Stomach (tissue), 9 donors: ENCODE data around the gene MPC1. TPM values are rescaled to one million over a fixed set of nuclear protein-coding genes. Genes with fewer than 3 reads are reported as not detected.

ENCODE experiments used
- DNase-seq, 2 donors: peaks; one replicate each; pipeline versions ENCODE4 v3.0.0 to v3.0.0-alpha.2; 2013 to 2019
- H3K27ac ChIP-seq, 5 donors: fragments of 200-600 bp in 4 of 5; sonication (generic) in 4 of 5; one replicate each; pipeline ENCODE4 v1.5.1; 2013 to 2019; ENCODE audit warnings: mild to moderate bottlenecking in 1 of 5, moderate library complexity in 1 of 5
- H3K27me3 ChIP-seq, 3 donors: fragments of 200-600 bp; sonication (generic); one replicate each; pipeline ENCODE4 v1.5.1; 2017 to 2019; ENCODE audit warnings: mixed run types in 1 of 3
- H3K36me3 ChIP-seq, 4 donors: fragments of 200-600 bp; sonication (generic); 1 replicate in 3 of 4; 2 replicates in 1 of 4; pipeline ENCODE4 v1.5.1; 2016 to 2019
- H3K4me1 ChIP-seq, 4 donors: fragments of 200-600 bp; sonication (generic); one replicate each; pipeline ENCODE4 v1.5.1; 2016 to 2019
- H3K4me3 ChIP-seq, 4 donors: fragments of 200-600 bp; sonication (generic) in 3 of 4; one replicate each; pipeline ENCODE4 v1.5.1; 2016 to 2019; ENCODE audit warnings: mild to moderate bottlenecking in 1 of 4
- H3K9me3 ChIP-seq, 4 donors: fragments of 200-600 bp; sonication (generic); one replicate each; pipeline ENCODE4 v1.5.1; 2016 to 2019
- CTCF ChIP-seq, 7 experiments: fragments of 450-650 bp in 4 of 7; fragments of 200-600 bp in 3 of 7; sonication (generic) in 3 of 7; IDR thresholded peaks; one replicate each; pipeline ENCODE4 v1.5.1; 2016 to 2019; ENCODE audit warnings: antibody characterized with exemption in 7 of 7, control low read depth in 2 of 7, mild to moderate bottlenecking in 1 of 7
- EP300 ChIP-seq: sonication (generic); formaldehyde crosslinking; IDR thresholded peaks from one replicate; pipeline ENCODE4 v1.6.1; 2017; ENCODE audit warnings: antibody characterized with exemption
- POLR2A ChIP-seq, 4 donors: fragments of 450-650 bp; IDR thresholded peaks; one replicate each; pipeline ENCODE4 v1.6.1; 2016; ENCODE audit warnings: antibody characterized with exemption in 4 of 4, control low read depth in 2 of 4, mild to moderate bottlenecking in 1 of 4, moderate library complexity in 1 of 4
- POLR2AphosphoS5 ChIP-seq, 3 donors: sonication (generic); formaldehyde crosslinking; IDR thresholded peaks; one replicate each; pipeline ENCODE4 v1.6.1; 2016; ENCODE audit warnings: antibody characterized with exemption in 3 of 3
- WGBS, 5 donors: extraction: QIAGEN DNeasy Blood & Tissue Kit in 3 of 5; methylation state at CpG; one replicate each; pipeline versions ENCODE4 v1.1.5 to v1.1.7; 2013 to 2018; 5-methylcytosine and 5-hydroxymethylcytosine counted together
- intact Hi-C: fragments of 100-400 bp; cut with DNase I; formaldehyde crosslinking; loops from one replicate; pipeline ENCODE4 v1.15.1; 2023; ENCODE audit warnings: low total_unique reads
- polyA plus RNA-seq, 3 donors: library from polyadenylated mRNA; stranded (reverse); fragments of 200-250 nt; gene quantifications; one replicate each; pipeline ENCODE4 v1.2.3, GENCODE V29; 2013
- total RNA-seq, 5 donors: library from RNA; depleted of rRNA; stranded (reverse); fragments of >200 nt; gene quantifications; one replicate each; pipeline versions ENCODE4 v1.1.0 to v1.2.3, GENCODE V29; 2014 to 2016
- donor health status: healthy with polysubstance abuse.
- donor health status: Bipolar disorder and iron deficiency.
- donor health status: healthy.

MPC1 gene
- total and polyA plus RNA-seq, 8 donors, result 48.4 to 188 (median 92.0) TPM

- intact Hi-C loops, result no loop called here
Measured at GRCh38 chr6:166315436-166315835, 67.3 kb downstream of the MPC1 start.

More at GRCh38 chr6:166315436-166315835, 67.3 kb downstream of the MPC1 start:
- peaks cover 0 to 21% (median 17%) of the 10 kb centered on the region in 4 donors for H3K36me3 ChIP-seq
- no peak for TF ChIP-seq CTCF (IDR thresholded peaks at IDR 0.05)
- no peak for TF ChIP-seq EP300
- no peak for TF ChIP-seq POLR2AphosphoS5 (IDR thresholded peaks at IDR 0.05)
- no peak for TF ChIP-seq POLR2A (IDR thresholded peaks at IDR 0.05)
- 55 to 66% (median 61%) methylated on average over 11 of the region's 11 CpGs for WGBS, 5 donors
- no peaks in the 10 kb centered on the region for H3K9me3 ChIP-seq
- H3K27ac ChIP-seq, result no peak overlapping the region
- no peak for DNase-seq
- H3K27me3 ChIP-seq, result peaks cover 0 to 1% (median 0%) of the 10 kb centered on the region in 3 donors
- no peak overlapping the region for H3K4me3 ChIP-seq
- H3K4me1 ChIP-seq, result peaks cover 0 to 7% (median 0%) of the 10 kb centered on the region in 4 donors

Other genes starting within 250 kb of the MPC1 start
- not detected for gene TBXT, start 215.1 kb downstream of the MPC1 start, total RNA-seq
- gene TBXT, start 215.1 kb downstream of the MPC1 start, polyA plus RNA-seq, result not detected
- gene PRR18, start 74.5 kb downstream of the MPC1 start, total RNA-seq, result under 1 TPM in 1 of 5 donors, not detected in 4; 0.18 TPM
- not detected for gene PRR18, start 74.5 kb downstream of the MPC1 start, polyA plus RNA-seq
- gene SFT2D1, start 40.4 kb downstream of the MPC1 start, total RNA-seq, result 10 to 100 TPM in 3 of 5 donors, 1 to 10 TPM in 2; 4.7 to 96.8 (median 44.6) TPM
- gene SFT2D1, start 40.4 kb downstream of the MPC1 start, polyA plus RNA-seq, result 10 to 100 TPM; 37.7 to 59.3 (median 44.4) TPM
- 1 to 10 TPM in 3 of 5 donors, not detected in 2; 3.5 to 9.0 (median 5.5) TPM for gene RAMACL, start 203.7 kb upstream of the MPC1 start, total RNA-seq
- under 1 TPM in 2 of 3 donors, not detected in 1; 0.25 to 0.46 TPM for gene RAMACL, start 203.7 kb upstream of the MPC1 start, polyA plus RNA-seq
- 100 to 1,000 TPM in 1 of 5 donors, 10 to 100 TPM in 4; 35.1 to 150 (median 85.2) TPM for gene RPS6KA2, start 244.3 kb upstream of the MPC1 start, total RNA-seq
- 10 to 100 TPM; 10.9 to 60.2 (median 58.0) TPM for gene RPS6KA2, start 244.3 kb upstream of the MPC1 start, polyA plus RNA-seq